Activated B cell treated with CpG ODN at 0.5 μM for 24 hours (primary cell): Measurements from ENCODE around the gene CRY1. TPM values are rescaled to one million over a fixed set of nuclear protein-coding genes. Genes with fewer than 3 reads are reported as not detected.

Experiments used
- ATAC-seq: fragments of 200-7000 bp; cut with Tn5 transposase; one replicate; pipeline ENCODE4 v1.10.0; 2021; ENCODE audit warnings: low read depth, mild to moderate bottlenecking, moderate library complexity
- CTCF ChIA-PET: fragments of 350-600 bp; sonication (Branson Sonifier 250); formaldehyde crosslinking; loops from one replicate; lab custom pipeline; 2021; ENCODE audit warnings: antibody characterized with exemption; lab: Charles Lee
- POLR2A ChIA-PET: fragments of 350-600 bp; sonication (Branson Sonifier 250); formaldehyde crosslinking; loops from one replicate; lab custom pipeline; 2021; ENCODE audit warnings: antibody characterized with exemption; lab: Charles Lee
- DNase-seq: peaks from one replicate; pipeline ENCODE4 v3.0.0; 2022
- H3K27ac Mint-ChIP-seq: one replicate; pipeline ENCODE4 v1.8.0; 2020; ENCODE audit warnings: mixed read lengths
- H3K27me3 Mint-ChIP-seq: one replicate; pipeline ENCODE4 v1.8.0; 2021; ENCODE audit warnings: mixed read lengths
- H3K36me3 Mint-ChIP-seq: one replicate; pipeline ENCODE4 v1.8.0; 2021; ENCODE audit warnings: low read depth, mixed read lengths
- H3K4me1 Mint-ChIP-seq: one replicate; pipeline ENCODE4 v1.8.0; 2021; ENCODE audit warnings: mixed read lengths
- H3K4me3 Mint-ChIP-seq: one replicate; pipeline ENCODE4 v1.8.0; 2020; ENCODE audit warnings: mild to moderate bottlenecking, mixed read lengths
- H3K9me3 Mint-ChIP-seq: one replicate; pipeline ENCODE4 v1.8.0; 2020; ENCODE audit warnings: mixed read lengths
- CTCF ChIP-seq: fragments of 200-600 bp; IDR thresholded peaks from one replicate; pipeline ENCODE4 v1.8.0; 2022; ENCODE audit warnings: antibody characterized with exemption, mild to moderate bottlenecking
- intact Hi-C: fragments of 100-400 bp; cut with micrococcal nuclease; formaldehyde crosslinking; loops from one replicate; pipeline ENCODE4 v1.15.1; 2024
- total RNA-seq: library from RNA; stranded (reverse); gene quantifications from 2 replicates; pipeline ENCODE4 v1.2.3, GENCODE V29; 2022

CRY1 gene
- total RNA-seq, 1 donor from 2014 or later = 7.1 TPM

GRCh38 chr12:106981788-106982187, 111.6 kb downstream of the CRY1 start:
- no peak for TF ChIP-seq CTCF
- no peak for ATAC-seq
- POLR2A ChIA-PET = no interaction called here
- H3K27ac Mint-ChIP-seq = no peak overlapping the region
- peaks cover 5% of the 10 kb centered on the region for H3K9me3 Mint-ChIP-seq
- peaks cover 15% of the 10 kb centered on the region for H3K36me3 Mint-ChIP-seq
- no peak overlapping the region for H3K4me3 Mint-ChIP-seq
- no peaks in the 10 kb centered on the region for H3K27me3 Mint-ChIP-seq
- intact Hi-C loops = loop anchor here (10.0 kb wide), 1 partner anchor 207 kb away; the partner anchor contains the start of gene RIC8B
- CTCF ChIA-PET = no interaction called here
- H3K4me1 Mint-ChIP-seq = peaks cover 31% of the 10 kb centered on the region
- no peak for DNase-seq

- ChIA-PET POLR2A (no interaction called here), CTCF (no interaction called here)
- H3K4me1 Mint-ChIP-seq = peaks cover 25% of the 10 kb centered on the region
- no peak overlapping the region for H3K4me3 Mint-ChIP-seq
- no peak overlapping the region for H3K27ac Mint-ChIP-seq
- TF ChIP-seq CTCF = no peak
- H3K27me3 Mint-ChIP-seq = no peaks in the 10 kb centered on the region
- intact Hi-C loops = loop anchor here (10.0 kb wide), 1 partner anchor 206 kb away; the partner anchor contains the start of gene RIC8B
- no peak for DNase-seq
- H3K9me3 Mint-ChIP-seq = peaks cover 5% of the 10 kb centered on the region
- no peak for ATAC-seq
- H3K36me3 Mint-ChIP-seq = peaks cover 11% of the 10 kb centered on the region
These were observed 112.4 kb downstream of the CRY1 start for GRCh38 chr12:106980944-106981343.

- ChIA-PET CTCF (no interaction called here), POLR2A (interaction anchor here (0.9 kb wide), 1 partner anchor 9 kb away, joined by 3 read pairs; the partner anchor contains the start of gene MTERF2)
- no peaks in the 10 kb centered on the region for H3K9me3 Mint-ChIP-seq
- ATAC-seq (no peak), DNase-seq (no peak)
- intact Hi-C loops = no loop called here
- H3K27me3 Mint-ChIP-seq = no peaks in the 10 kb centered on the region
- no peaks in the 10 kb centered on the region for H3K36me3 Mint-ChIP-seq
- H3K4me3 Mint-ChIP-seq = no peak overlapping the region
- TF ChIP-seq CTCF = no peak
- peaks cover 16% of the 10 kb centered on the region for H3K4me1 Mint-ChIP-seq
- no peak overlapping the region for H3K27ac Mint-ChIP-seq
These were observed 115.1 kb downstream of the CRY1 start for GRCh38 chr12:106978035-106978800.

- ChIA-PET CTCF (no interaction called here), POLR2A (no interaction called here)
- intact Hi-C loops = no loop called here
- Mint-ChIP-seq H3K27me3 (no peaks in the 10 kb centered on the region), H3K4me3 (no peak overlapping the region), H3K36me3 (peaks cover 4% of the 10 kb centered on the region), H3K9me3 (no peaks in the 10 kb centered on the region), H3K4me1 (peaks cover 16% of the 10 kb centered on the region), H3K27ac (no peak overlapping the region)
- ATAC-seq (no peak), DNase-seq (no peak)
- no peak for TF ChIP-seq CTCF
These were observed 116.7 kb downstream of the CRY1 start for GRCh38 chr12:106976668-106977067.

GRCh38 chr12:106975993-106976658, 117.2 kb downstream of the CRY1 start:
- POLR2A ChIA-PET = no interaction called here
- no peaks in the 10 kb centered on the region for H3K9me3 Mint-ChIP-seq
- ATAC-seq (no peak), DNase-seq (no peak)
- no peaks in the 10 kb centered on the region for H3K27me3 Mint-ChIP-seq
- H3K4me1 Mint-ChIP-seq = peaks cover 16% of the 10 kb centered on the region
- H3K27ac Mint-ChIP-seq = no peak overlapping the region
- no peak for TF ChIP-seq CTCF
- H3K36me3 Mint-ChIP-seq = peaks cover 10% of the 10 kb centered on the region
- no peak overlapping the region for H3K4me3 Mint-ChIP-seq
- intact Hi-C loops = no loop called here
- CTCF ChIA-PET = no interaction called here
